ENCODE data around the gene JPT2.

JPT2 gene

DNA sequence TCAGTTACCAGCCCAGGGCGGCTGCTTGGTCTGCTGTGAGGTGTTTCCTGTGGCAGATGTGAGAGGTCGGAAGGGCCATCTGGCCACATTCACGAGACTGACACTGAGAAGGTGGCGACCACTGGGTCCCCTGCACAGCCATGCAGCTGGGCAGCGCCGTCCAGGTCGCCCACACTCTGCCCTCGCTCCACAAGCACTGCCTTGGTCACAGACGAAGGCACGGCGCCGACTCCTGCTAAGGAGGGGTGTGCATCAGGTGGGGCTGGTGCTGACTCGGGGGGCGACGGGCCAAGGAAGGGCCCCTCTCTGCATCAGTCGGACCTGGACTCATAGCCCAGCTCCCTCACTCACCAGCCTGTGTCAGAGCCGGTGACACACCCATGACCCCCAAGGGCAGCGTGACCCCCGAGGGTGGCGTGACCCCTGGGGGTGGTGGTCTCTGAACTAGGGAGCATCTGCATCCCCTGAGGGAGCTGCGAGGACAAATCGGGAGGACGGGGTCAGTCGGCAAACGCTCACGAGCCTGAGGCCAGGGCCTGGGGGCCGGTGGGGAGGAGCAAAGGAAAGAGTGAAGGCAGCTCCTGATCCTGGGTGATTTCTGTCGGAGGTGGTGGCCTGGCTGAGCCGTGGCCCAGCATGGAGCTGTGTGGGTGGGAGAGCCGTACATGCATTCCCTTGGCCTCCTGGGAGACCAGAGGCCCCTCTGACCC lies 62.9 kb downstream of the JPT2 start:
- no peak overlapping the region for H3K27ac ChIP-seq
- TF ChIP-seq CTCF (conservative IDR thresholded peaks at IDR 0.05) = no peak

- no peak overlapping the region for H3K27ac ChIP-seq
- TF ChIP-seq CTCF (conservative IDR thresholded peaks at IDR 0.05) = no peak
Measured at GRCh38 chr16:1741553-1742165, 63.6 kb downstream of the JPT2 start.

- no peak overlapping the region for H3K27ac ChIP-seq
- no peak for TF ChIP-seq CTCF (conservative IDR thresholded peaks at IDR 0.05)
Measured at GRCh38 chr16:1743376-1744337, 65.6 kb downstream of the JPT2 start.

- H3K27ac ChIP-seq = no peak overlapping the region
- TF ChIP-seq CTCF (conservative IDR thresholded peaks at IDR 0.05) = no peak
Measured at GRCh38 chr16:1744338-1744840, 66.3 kb downstream of the JPT2 start.

GRCh38 chr16:1745181-1745899 lies 67.3 kb downstream of the JPT2 start:
- H3K27ac ChIP-seq = no peak overlapping the region
- TF ChIP-seq CTCF (conservative IDR thresholded peaks at IDR 0.05) = no peak

GRCh38 chr16:1745900-1746692 lies 68.0 kb downstream of the JPT2 start:
- no peak overlapping the region for H3K27ac ChIP-seq
- TF ChIP-seq CTCF (conservative IDR thresholded peaks at IDR 0.05) = no peak

Measured in VCaP (cell line).